ENCODE data around the gene BNIP3. TPM values are rescaled to one million over a fixed set of nuclear protein-coding genes. Genes with fewer than 3 reads are reported as not detected.

BNIP3 gene
- total RNA-seq, 1 experiment from 2014 or later, result 24.9 TPM

GRCh38 chr10:131938681-131939080 lies 43.0 kb downstream of the BNIP3 start:
- ChIA-PET POLR2A (ENCODE audit: low non-redundant PET) (no interaction called here), CTCF (no interaction called here)
- H3K36me3 ChIP-seq (ENCODE audit: insufficient read depth, low read length, poor library complexity, severe bottlenecking), result peaks cover 48% of the 10 kb centered on the region
- intact Hi-C loops (cut with micrococcal nuclease; ENCODE audit: unreplicated experiment), result no loop called here
- no peaks in the 10 kb centered on the region for H3K4me1 ChIP-seq (ENCODE audit: insufficient read depth, low read length, poor library complexity, severe bottlenecking)
- H3K27ac ChIP-seq (ENCODE audit: low read depth, low read length, poor library complexity, severe bottlenecking), result no peak overlapping the region
- BruUV-seq (replicated peaks), result no TSS peak
- no peak overlapping the region for H3K4me3 ChIP-seq (ENCODE audit: low read depth, low read length, poor library complexity, severe bottlenecking)
- DNase-seq (ENCODE audit: low spot score), result no peak
- no peak for TF ChIP-seq CTCF (conservative IDR thresholded peaks at IDR 0.05; ENCODE audit: low read depth, low read length)
- no peak for TF ChIP-seq EZH2 (IDR thresholded peaks at IDR 0.05; ENCODE audit: borderline replicate concordance, low read depth, low read length, poor library complexity, severe bottlenecking)
- no peaks in the 10 kb centered on the region for H3K9me3 ChIP-seq (ENCODE audit: low read depth, low read length, poor library complexity, severe bottlenecking)
- H3K27me3 ChIP-seq (replicated peaks; ENCODE audit: insufficient read depth, low read depth, low read length, poor library complexity), result no peaks in the 10 kb centered on the region

DNA sequence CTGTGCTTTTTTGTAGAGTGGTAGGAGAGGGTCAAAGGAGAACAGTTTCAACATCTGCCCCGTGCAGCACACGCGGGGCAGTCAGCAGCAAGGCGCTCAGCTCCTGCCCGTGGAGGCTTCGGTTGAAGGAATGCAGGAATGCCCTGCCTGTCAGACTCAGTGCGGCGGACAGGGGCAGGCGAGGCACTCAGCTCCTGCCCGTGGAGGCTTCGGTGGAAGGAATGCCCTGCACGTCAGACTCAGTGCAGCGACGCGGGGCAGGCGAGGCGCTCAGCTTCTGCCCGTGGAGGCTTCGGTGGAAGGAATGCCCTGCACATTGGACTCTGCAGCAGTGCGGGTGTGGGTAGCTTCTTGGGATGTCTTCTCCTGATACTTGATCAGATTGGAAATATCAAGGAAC lies 43.9 kb downstream of the BNIP3 start:
- DNase-seq (ENCODE audit: low spot score), result no peak
- CTCF ChIA-PET, result no interaction called here
- BruUV-seq (replicated peaks), result no TSS peak

DNA sequence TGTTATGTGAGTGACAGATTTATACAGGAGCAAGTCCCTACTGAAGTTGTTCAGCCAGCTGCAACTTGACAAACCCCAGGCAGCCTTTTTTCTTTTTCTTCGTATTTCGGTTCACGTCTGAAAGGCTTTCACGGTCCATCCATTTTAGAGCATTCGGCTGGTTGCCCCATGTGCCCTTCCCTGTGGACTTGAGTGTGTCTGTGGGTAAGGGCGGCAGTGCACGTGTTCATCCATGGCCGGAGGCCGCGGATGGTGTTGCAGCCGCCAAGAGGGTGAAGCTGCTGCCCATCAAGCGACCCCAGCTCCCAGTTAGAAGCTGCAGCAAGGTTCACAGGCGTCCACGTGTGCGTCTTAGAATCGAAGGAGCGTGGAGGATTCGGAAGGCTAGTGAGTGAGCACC lies 45.0 kb downstream of the BNIP3 start:
- Histone ChIP-seq H3K4me3 (ENCODE audit: low read depth, low read length, poor library complexity, severe bottlenecking) (no peak overlapping the region), H3K36me3 (ENCODE audit: insufficient read depth, low read length, poor library complexity, severe bottlenecking) (peaks cover 45% of the 10 kb centered on the region), H3K9me3 (ENCODE audit: low read depth, low read length, poor library complexity, severe bottlenecking) (no peaks in the 10 kb centered on the region), H3K27ac (ENCODE audit: low read depth, low read length, poor library complexity, severe bottlenecking) (no peak overlapping the region), H3K27me3 (replicated peaks; ENCODE audit: insufficient read depth, low read depth, low read length, poor library complexity) (no peaks in the 10 kb centered on the region), H3K4me1 (ENCODE audit: insufficient read depth, low read length, poor library complexity, severe bottlenecking) (peaks cover 12% of the 10 kb centered on the region)
- POLR2A ChIA-PET (ENCODE audit: low non-redundant PET), result no interaction called here
- CTCF ChIA-PET, result no interaction called here
- intact Hi-C loops (cut with micrococcal nuclease; ENCODE audit: unreplicated experiment), result no loop called here
- TF ChIP-seq EZH2 (IDR thresholded peaks at IDR 0.05; ENCODE audit: borderline replicate concordance, low read depth, low read length, poor library complexity, severe bottlenecking), result no peak
- TF ChIP-seq CTCF (conservative IDR thresholded peaks at IDR 0.05; ENCODE audit: low read depth, low read length), result no peak
- DNase-seq (ENCODE audit: low spot score), result no peak
- BruUV-seq (replicated peaks), result no TSS peak

More for the DNA sequence above, 43.9 kb downstream of the BNIP3 start:
- POLR2A ChIA-PET (ENCODE audit: low non-redundant PET), result no interaction called here
- intact Hi-C loops (cut with micrococcal nuclease; ENCODE audit: unreplicated experiment), result no loop called here
- H3K9me3 ChIP-seq (ENCODE audit: low read depth, low read length, poor library complexity, severe bottlenecking), result no peaks in the 10 kb centered on the region
- no peak overlapping the region for H3K4me3 ChIP-seq (ENCODE audit: low read depth, low read length, poor library complexity, severe bottlenecking)
- peaks cover 8% of the 10 kb centered on the region for H3K4me1 ChIP-seq (ENCODE audit: insufficient read depth, low read length, poor library complexity, severe bottlenecking)
- H3K27ac ChIP-seq (ENCODE audit: low read depth, low read length, poor library complexity, severe bottlenecking), result no peak overlapping the region
- no peak for TF ChIP-seq EZH2 (IDR thresholded peaks at IDR 0.05; ENCODE audit: borderline replicate concordance, low read depth, low read length, poor library complexity, severe bottlenecking)
- no peak for TF ChIP-seq CTCF (conservative IDR thresholded peaks at IDR 0.05; ENCODE audit: low read depth, low read length)
- peaks cover 48% of the 10 kb centered on the region for H3K36me3 ChIP-seq (ENCODE audit: insufficient read depth, low read length, poor library complexity, severe bottlenecking)
- no peaks in the 10 kb centered on the region for H3K27me3 ChIP-seq (replicated peaks; ENCODE audit: insufficient read depth, low read depth, low read length, poor library complexity)

Measured in A673 (cell line).